ENCODE results near the gene SPNS3.

DNA sequence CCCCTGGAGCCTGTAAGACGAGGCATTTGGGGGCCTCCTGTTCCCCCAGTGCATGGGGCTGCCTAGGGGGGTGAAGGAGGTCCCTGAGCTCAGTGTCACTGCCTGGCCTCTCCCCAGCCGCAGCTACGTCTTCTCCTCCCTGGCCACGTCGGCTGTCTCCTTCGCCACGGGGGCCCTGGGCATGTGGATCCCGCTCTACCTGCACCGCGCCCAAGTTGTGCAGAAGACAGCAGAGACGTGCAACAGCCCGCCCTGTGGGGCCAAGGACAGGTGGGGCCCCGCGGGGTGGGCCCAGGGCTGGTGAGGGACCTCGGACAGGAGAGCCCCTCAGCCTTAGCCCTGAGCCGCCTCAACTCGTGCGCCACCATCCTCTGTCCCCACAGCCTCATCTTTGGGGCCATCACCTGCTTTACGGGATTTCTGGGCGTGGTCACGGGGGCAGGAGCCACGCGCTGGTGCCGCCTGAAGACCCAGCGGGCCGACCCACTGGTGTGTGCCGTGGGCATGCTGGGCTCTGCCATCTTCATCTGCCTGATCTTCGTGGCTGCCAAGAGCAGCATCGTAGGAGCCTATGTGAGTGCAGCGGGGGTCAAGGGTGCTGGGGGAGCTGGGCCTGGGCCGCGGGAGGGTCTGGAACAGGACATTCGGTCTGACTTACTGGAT, 99.3 kb downstream of the SPNS3 start:
- no peak for TF ChIP-seq RCOR1 (IDR thresholded peaks at IDR 0.05; ENCODE audit: low read depth, low read length)
- no peak for TF ChIP-seq BHLHE40 (IDR thresholded peaks at IDR 0.05; ENCODE audit: low read depth, low read length)
- TF ChIP-seq, protein P1, sequence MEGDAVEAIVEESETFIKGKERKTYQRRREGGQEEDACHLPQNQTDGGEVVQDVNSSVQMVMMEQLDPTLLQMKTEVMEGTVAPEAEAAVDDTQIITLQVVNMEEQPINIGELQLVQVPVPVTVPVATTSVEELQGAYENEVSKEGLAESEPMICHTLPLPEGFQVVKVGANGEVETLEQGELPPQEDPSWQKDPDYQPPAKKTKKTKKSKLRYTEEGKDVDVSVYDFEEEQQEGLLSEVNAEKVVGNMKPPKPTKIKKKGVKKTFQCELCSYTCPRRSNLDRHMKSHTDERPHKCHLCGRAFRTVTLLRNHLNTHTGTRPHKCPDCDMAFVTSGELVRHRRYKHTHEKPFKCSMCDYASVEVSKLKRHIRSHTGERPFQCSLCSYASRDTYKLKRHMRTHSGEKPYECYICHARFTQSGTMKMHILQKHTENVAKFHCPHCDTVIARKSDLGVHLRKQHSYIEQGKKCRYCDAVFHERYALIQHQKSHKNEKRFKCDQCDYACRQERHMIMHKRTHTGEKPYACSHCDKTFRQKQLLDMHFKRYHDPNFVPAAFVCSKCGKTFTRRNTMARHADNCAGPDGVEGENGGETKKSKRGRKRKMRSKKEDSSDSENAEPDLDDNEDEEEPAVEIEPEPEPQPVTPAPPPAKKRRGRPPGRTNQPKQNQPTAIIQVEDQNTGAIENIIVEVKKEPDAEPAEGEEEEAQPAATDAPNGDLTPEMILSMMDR (IDR thresholded peaks at IDR 0.05) = no peak
- no peak for TF ChIP-seq FOSL2 (IDR thresholded peaks at IDR 0.05)
- no peak for TF ChIP-seq FOSL2 (CRISPR knock-in tag; IDR thresholded peaks at IDR 0.05)
- TF ChIP-seq SMC3 (IDR thresholded peaks at IDR 0.05) = no peak
- no peak for TF ChIP-seq POLR2A (IDR thresholded peaks at IDR 0.05; ENCODE audit: low read length)
- TF ChIP-seq REST (IDR thresholded peaks at IDR 0.05) = no peak
- no peak for TF ChIP-seq EHMT2 (IDR thresholded peaks at IDR 0.05; ENCODE audit: low read depth)
- TF ChIP-seq PHF8 (IDR thresholded peaks at IDR 0.05; ENCODE audit: borderline replicate concordance, low read depth) = no peak
- no peak for TF ChIP-seq EP300 (IDR thresholded peaks at IDR 0.05)
- no peak for TF ChIP-seq HDAC2 (IDR thresholded peaks at IDR 0.05)
- no peak for TF ChIP-seq CEBPB (IDR thresholded peaks at IDR 0.05)
- no peak for TF ChIP-seq CHD4 (IDR thresholded peaks at IDR 0.05; ENCODE audit: borderline replicate concordance)
- TF ChIP-seq HMGXB4 (CRISPR knock-in tag; IDR thresholded peaks at IDR 0.05; ENCODE audit: borderline replicate concordance) = no peak

All from A549 (cell line).